ENCODE measurements around the gene CDK5RAP3. TPM values are rescaled to one million over a fixed set of nuclear protein-coding genes. Genes with fewer than 3 reads are reported as not detected.
A peak's percentile ranks its signal among the peaks of the same experiment; 100 is the strongest.

Gene CDK5RAP3
- total RNA-seq, 1 experiment from 2014 or later = 213 TPM

GRCh38 chr17:47975189-47975822 is 4.4 kb downstream of the CDK5RAP3 start:
- no peaks in the 10 kb centered on the region for H3K9me3 ChIP-seq (ENCODE audit: low read length)
- H3K36me3 ChIP-seq (ENCODE audit: insufficient read depth, low read length) = peaks cover 35% of the 10 kb centered on the region
- H3K9me2 ChIP-seq (replicated peaks; ENCODE audit: insufficient read depth, low read length) = no peaks in the 10 kb centered on the region
- no peaks in the 10 kb centered on the region; the same call in 1 of the 2 replicates for H4K20me1 ChIP-seq (ENCODE audit: insufficient read depth, low read depth, low read length)
- H3K9ac ChIP-seq (ENCODE audit: low read length) = no peak overlapping the region
- no peak overlapping the region for H3K4me2 ChIP-seq (ENCODE audit: low read depth, low read length, poor library complexity, severe bottlenecking)
- H3K27ac ChIP-seq (ENCODE audit: low read length) = no peak overlapping the region
- peaks cover 18% of the 10 kb centered on the region for H3K4me1 ChIP-seq (ENCODE audit: low read length)
- no peak for DNase-seq
- H3K4me3 ChIP-seq (ENCODE audit: low read length) = no peak overlapping the region
- no peaks in the 10 kb centered on the region for H3K27me3 ChIP-seq (ENCODE audit: low read length)
- peaks cover 30% of the 10 kb centered on the region for H3K79me2 ChIP-seq (ENCODE audit: low read length)
- no peak overlapping the region for H2AFZ ChIP-seq (ENCODE audit: low read length)

- no peaks in the 10 kb centered on the region for H3K27me3 ChIP-seq (ENCODE audit: low read length)
- peaks cover 30% of the 10 kb centered on the region for H3K79me2 ChIP-seq (ENCODE audit: low read length)
- peaks cover 16% of the 10 kb centered on the region for H3K4me1 ChIP-seq (ENCODE audit: low read length)
- no peaks in the 10 kb centered on the region for H3K9me2 ChIP-seq (replicated peaks; ENCODE audit: insufficient read depth, low read length)
- H2AFZ ChIP-seq (ENCODE audit: low read length) = no peak overlapping the region
- no peak overlapping the region for H3K27ac ChIP-seq (ENCODE audit: low read length)
- H3K9me3 ChIP-seq (ENCODE audit: low read length) = no peaks in the 10 kb centered on the region
- peaks cover 40% of the 10 kb centered on the region for H3K36me3 ChIP-seq (ENCODE audit: insufficient read depth, low read length)
- no peaks in the 10 kb centered on the region; the same call in 1 of the 2 replicates for H4K20me1 ChIP-seq (ENCODE audit: insufficient read depth, low read depth, low read length)
- H3K4me3 ChIP-seq (ENCODE audit: low read length) = no peak overlapping the region
- no peak overlapping the region for H3K4me2 ChIP-seq (ENCODE audit: low read depth, low read length, poor library complexity, severe bottlenecking)
- no peak for DNase-seq
- H3K9ac ChIP-seq (ENCODE audit: low read length) = no peak overlapping the region
These were observed 4.9 kb downstream of the CDK5RAP3 start for GRCh38 chr17:47975823-47976205.

GRCh38 chr17:47978324-47978723 is 7.4 kb downstream of the CDK5RAP3 start:
- no peak overlapping the region for H3K9ac ChIP-seq (ENCODE audit: low read length)
- H3K36me3 ChIP-seq (ENCODE audit: insufficient read depth, low read length) = peaks cover 44% of the 10 kb centered on the region
- no peaks in the 10 kb centered on the region for H3K4me1 ChIP-seq (ENCODE audit: low read length)
- H3K4me2 ChIP-seq (ENCODE audit: low read depth, low read length, poor library complexity, severe bottlenecking) = no peak overlapping the region
- H3K27ac ChIP-seq (ENCODE audit: low read length) = no peak overlapping the region
- H2AFZ ChIP-seq (ENCODE audit: low read length) = no peak overlapping the region
- H3K4me3 ChIP-seq (ENCODE audit: low read length) = no peak overlapping the region
- DNase-seq = peak; percentile 85
- H3K27me3 ChIP-seq (ENCODE audit: low read length) = no peaks in the 10 kb centered on the region
- H4K20me1 ChIP-seq (ENCODE audit: insufficient read depth, low read depth, low read length) = no peaks in the 10 kb centered on the region; the same call in 1 of the 2 replicates
- no peaks in the 10 kb centered on the region for H3K9me2 ChIP-seq (replicated peaks; ENCODE audit: insufficient read depth, low read length)
- H3K79me2 ChIP-seq (ENCODE audit: low read length) = 0 out of 2 replicates have a peak, but pooled peaks cover 7% of the 10 kb centered on the region
- no peaks in the 10 kb centered on the region for H3K9me3 ChIP-seq (ENCODE audit: low read length)

GRCh38 chr17:47980541-47980940 is 9.6 kb downstream of the CDK5RAP3 start:
- H3K9me3 ChIP-seq (ENCODE audit: low read length) = no peaks in the 10 kb centered on the region
- H3K27me3 ChIP-seq (ENCODE audit: low read length) = no peaks in the 10 kb centered on the region
- H3K79me2 ChIP-seq (ENCODE audit: low read length) = no peaks in the 10 kb centered on the region
- no peak overlapping the region for H3K9ac ChIP-seq (ENCODE audit: low read length)
- no peaks in the 10 kb centered on the region for H3K9me2 ChIP-seq (replicated peaks; ENCODE audit: insufficient read depth, low read length)
- no peak for DNase-seq
- no peak overlapping the region for H2AFZ ChIP-seq (ENCODE audit: low read length)
- no peak overlapping the region for H3K27ac ChIP-seq (ENCODE audit: low read length)
- H3K4me3 ChIP-seq (ENCODE audit: low read length) = no peak overlapping the region
- no peak overlapping the region for H3K4me2 ChIP-seq (ENCODE audit: low read depth, low read length, poor library complexity, severe bottlenecking)
- no peaks in the 10 kb centered on the region for H3K4me1 ChIP-seq (ENCODE audit: low read length)
- H3K36me3 ChIP-seq (ENCODE audit: insufficient read depth, low read length) = peaks cover 42% of the 10 kb centered on the region
- no peaks in the 10 kb centered on the region; the same call in none of the 2 replicates for H4K20me1 ChIP-seq (ENCODE audit: insufficient read depth, low read depth, low read length)

- no peaks in the 10 kb centered on the region for H3K9me2 ChIP-seq (replicated peaks; ENCODE audit: insufficient read depth, low read length)
- H3K9ac ChIP-seq (ENCODE audit: low read length) = no peak overlapping the region
These were observed 10.5 kb downstream of the CDK5RAP3 start for GRCh38 chr17:47981462-47981861.

GRCh38 chr17:47982091-47982617 is 11.2 kb downstream of the CDK5RAP3 start:
- H3K4me1 ChIP-seq (ENCODE audit: low read length) = peaks cover 8% of the 10 kb centered on the region
- H2AFZ ChIP-seq (ENCODE audit: low read length) = no peak overlapping the region
- no peaks in the 10 kb centered on the region for H3K79me2 ChIP-seq (ENCODE audit: low read length)
- no peaks in the 10 kb centered on the region for H3K9me2 ChIP-seq (replicated peaks; ENCODE audit: insufficient read depth, low read length)
- no peak for DNase-seq
- H3K4me2 ChIP-seq (ENCODE audit: low read depth, low read length, poor library complexity, severe bottlenecking) = no peak overlapping the region
- H4K20me1 ChIP-seq (ENCODE audit: insufficient read depth, low read depth, low read length) = peaks cover 3% of the 10 kb centered on the region
- no peak overlapping the region for H3K9ac ChIP-seq (ENCODE audit: low read length)
- H3K36me3 ChIP-seq (ENCODE audit: insufficient read depth, low read length) = peaks cover 42% of the 10 kb centered on the region
- H3K4me3 ChIP-seq (ENCODE audit: low read length) = no peak overlapping the region
- H3K27me3 ChIP-seq (ENCODE audit: low read length) = no peaks in the 10 kb centered on the region
- no peak overlapping the region for H3K27ac ChIP-seq (ENCODE audit: low read length)
- no peaks in the 10 kb centered on the region for H3K9me3 ChIP-seq (ENCODE audit: low read length)

More at GRCh38 chr17:47981462-47981861, 10.5 kb downstream of the CDK5RAP3 start:
- H3K4me3 ChIP-seq (ENCODE audit: low read length) = no peak overlapping the region
- H3K79me2 ChIP-seq (ENCODE audit: low read length) = no peaks in the 10 kb centered on the region
- DNase-seq = no peak
- H3K4me2 ChIP-seq (ENCODE audit: low read depth, low read length, poor library complexity, severe bottlenecking) = no peak overlapping the region
- no peak overlapping the region for H3K27ac ChIP-seq (ENCODE audit: low read length)
- peaks cover 1% of the 10 kb centered on the region for H3K4me1 ChIP-seq (ENCODE audit: low read length)
- H4K20me1 ChIP-seq (ENCODE audit: insufficient read depth, low read depth, low read length) = no peaks in the 10 kb centered on the region; the same call in none of the 2 replicates
- no peak overlapping the region for H2AFZ ChIP-seq (ENCODE audit: low read length)
- peaks cover 42% of the 10 kb centered on the region for H3K36me3 ChIP-seq (ENCODE audit: insufficient read depth, low read length)
- no peaks in the 10 kb centered on the region for H3K27me3 ChIP-seq (ENCODE audit: low read length)
- H3K9me3 ChIP-seq (ENCODE audit: low read length) = no peaks in the 10 kb centered on the region

GRCh38 chr17:47982645-47983390 is 11.9 kb downstream of the CDK5RAP3 start:
- Histone ChIP-seq H3K4me1 (ENCODE audit: low read length) (peaks cover 15% of the 10 kb centered on the region), H3K9me2 (replicated peaks; ENCODE audit: insufficient read depth, low read length) (no peaks in the 10 kb centered on the region), H3K36me3 (ENCODE audit: insufficient read depth, low read length) (peaks cover 42% of the 10 kb centered on the region), H4K20me1 (ENCODE audit: insufficient read depth, low read depth, low read length) (peaks cover 3% of the 10 kb centered on the region), H3K27ac (ENCODE audit: low read length) (no peak overlapping the region), H3K27me3 (ENCODE audit: low read length) (no peaks in the 10 kb centered on the region), H3K9me3 (ENCODE audit: low read length) (no peaks in the 10 kb centered on the region), H3K4me3 (ENCODE audit: low read length) (no peak overlapping the region), H3K79me2 (ENCODE audit: low read length) (no peaks in the 10 kb centered on the region), H3K9ac (ENCODE audit: low read length) (no peak overlapping the region), H3K4me2 (ENCODE audit: low read depth, low read length, poor library complexity, severe bottlenecking) (no peak overlapping the region), H2AFZ (ENCODE audit: low read length) (no peak overlapping the region)
- DNase-seq = no peak

GRCh38 chr17:47983492-47984223 is 12.7 kb downstream of the CDK5RAP3 start:
- Histone ChIP-seq H3K79me2 (ENCODE audit: low read length) (no peaks in the 10 kb centered on the region), H3K4me1 (ENCODE audit: low read length) (peaks cover 18% of the 10 kb centered on the region), H3K9me2 (replicated peaks; ENCODE audit: insufficient read depth, low read length) (no peaks in the 10 kb centered on the region), H3K9me3 (ENCODE audit: low read length) (no peaks in the 10 kb centered on the region), H3K4me2 (ENCODE audit: low read depth, low read length, poor library complexity, severe bottlenecking) (no peak overlapping the region), H3K9ac (ENCODE audit: low read length) (no peak overlapping the region), H3K27me3 (ENCODE audit: low read length) (no peaks in the 10 kb centered on the region), H3K4me3 (ENCODE audit: low read length) (no peak overlapping the region), H3K27ac (ENCODE audit: low read length) (no peak overlapping the region), H2AFZ (ENCODE audit: low read length) (no peak overlapping the region), H4K20me1 (ENCODE audit: insufficient read depth, low read depth, low read length) (peaks cover 3% of the 10 kb centered on the region), H3K36me3 (ENCODE audit: insufficient read depth, low read length) (peaks cover 40% of the 10 kb centered on the region)
- DNase-seq = no peak

Measured in Karpas-422 (cell line).